Pancreas (tissue), 10 donors: ENCODE measurements around the gene ICAM4. TPM values are rescaled to one million over a fixed set of nuclear protein-coding genes. Genes with fewer than 3 reads are reported as not detected.
A peak's percentile ranks its signal among the peaks of the same experiment; 100 is the strongest.

Experiments used
- ATAC-seq, 4 donors: fragments of 200-7000 bp; cut with Tn5 transposase; one replicate each; pipeline versions ENCODE4 v1.8.0 to v1.9.1; 2020; ENCODE audit warnings: mild to moderate bottlenecking in 4 of 4, moderate library complexity in 4 of 4
- DNase-seq, 6 donors: peaks; one replicate each; pipeline ENCODE4 v3.0.0-alpha.2; 2020
- FAIRE-seq: peaks from 2 replicates; lab custom pipeline; 2012; peaks lifted over from hg19 to GRCh38; lab: Jason Lieb, UNC
- H3K27ac ChIP-seq, 4 donors: fragments of 200-600 bp; sonication (generic); 1 replicate in 3 of 4; 2 replicates in 1 of 4; pipeline versions ENCODE4 v1.5.0 to v1.8.0; 2020
- H3K27me3 ChIP-seq, 4 donors: fragments of 200-600 bp; one replicate each; pipeline ENCODE4 v1.8.0; 2021
- H3K36me3 ChIP-seq, 3 donors: fragments of 200-600 bp; sonication (generic) in 1 of 3; one replicate each; pipeline versions ENCODE4 v1.5.0 to v1.8.0; 2020 to 2021
- H3K4me1 ChIP-seq, 3 donors: fragments of 200-600 bp; one replicate each; pipeline ENCODE4 v1.8.0; 2021
- H3K4me3 ChIP-seq, 4 donors: fragments of 200-600 bp; sonication (generic) in 2 of 4; one replicate each; pipeline versions ENCODE4 v1.5.0 to v1.8.0; 2020 to 2021
- H3K9me3 ChIP-seq, 4 donors: fragments of 200-600 bp; one replicate each; pipeline ENCODE4 v1.8.0; 2021
- CTCF ChIP-seq, 4 donors: fragments of 200-600 bp; sonication (generic) in 3 of 4; IDR thresholded peaks; one replicate each; pipeline versions ENCODE4 v1.5.0 to v1.8.0; 2021; ENCODE audit warnings: antibody characterized with exemption in 4 of 4
- WGBS, 2 donors: extraction: QIAGEN DNeasy Blood & Tissue Kit; methylation state at CpG; one replicate each; pipeline ENCODE4 v1.1.7; 2013; 5-methylcytosine and 5-hydroxymethylcytosine counted together
- intact Hi-C, 3 donors: fragments of 100-400 bp; cut with DNase I; formaldehyde crosslinking; loops; one replicate each; pipeline versions ENCODE4 v1.11.1 to v1.14.2; 2022
- polyA plus RNA-seq, 2 donors: library from polyadenylated mRNA; stranded (reverse); fragments of 200-250 nt; gene quantifications; one replicate each; pipeline ENCODE4 v1.2.3, GENCODE V29; 2013
- total RNA-seq, 6 donors: library from RNA; stranded (reverse); fragmentation: NEBNext Ultra II Directional in 4 of 6; extraction: Animal tissue kit (Norgen Biotek cat#: 25700) in 4 of 6; gene quantifications; one replicate each; pipeline versions ENCODE4 v1.2.1 to v1.2.4, GENCODE V29; 2021 to 2023
- donor health status: healthy with polysubstance abuse.
- donor health status: DM: no; HTN: no; CAD: no; lungs with moderate emphysema.
- donor health status: DM: no; HTN: no; CAD: no.
- donor health status: control.
- donor health status: control.
- donor health status: Bipolar disorder and iron deficiency.
- donor health status: DM: yes; HTN: yes; CAD: no.
- donor health status: DM: no; HTN: no; CAD: no.
- donor health status: DM: no; HTN: no; CAD: no.
- donor health status: DM: yes; HTN: yes; CAD: no.

ICAM4 gene
- total and polyA plus RNA-seq, 8 donors = 0.13 to 0.56 (median 0.21) TPM; not detected in 2

- peak overlapping the region; percentile 4 to 52 (median 24) for H3K4me3 ChIP-seq
- intact Hi-C loops = loop anchor here in 2 of 3 donors (5.0 to 10.0 kb wide), 2 partner anchors 117 to 125 kb away; no protein-coding TSS in a partner anchor
- TF ChIP-seq CTCF (IDR thresholded peaks at IDR 0.05) = no peak
- 5% methylated on average over 32 to 37 of the region's 37 CpGs for WGBS, 2 donors
- no peaks in the 10 kb centered on the region for H3K27me3 ChIP-seq
- no peaks in the 10 kb centered on the region for H3K9me3 ChIP-seq
- no peak for FAIRE-seq
- peak in 4 of 6 donors; percentile 39 to 77 (median 72) for DNase-seq
- peak overlapping the region; percentile 31 to 86 (median 57) for H3K27ac ChIP-seq
- H3K4me1 ChIP-seq = peaks cover 0 to 10% (median 6%) of the 10 kb centered on the region in 3 donors
- no peaks in the 10 kb centered on the region for H3K36me3 ChIP-seq
- ATAC-seq = peak; percentile 57 to 73 (median 62)
These were observed 16.6 kb upstream of the ICAM4 start for GRCh38 chr19:10270180-10270615.

GRCh38 chr19:10270616-10271394 is 15.9 kb upstream of the ICAM4 start, which contains the start of gene ICAM1:
Gene ICAM1 (plus strand): TSS chr19:10271120. CDS start chr19:10271160, 40 bp downstream.
- no peak for FAIRE-seq

GRCh38 chr19:10271543-10272086 is 15.1 kb upstream of the ICAM4 start:
- peaks cover 0 to 10% (median 6%) of the 10 kb centered on the region in 3 donors for H3K4me1 ChIP-seq
- intact Hi-C loops = loop anchor here in 2 of 3 donors (5.0 to 10.0 kb wide), 2 partner anchors 116 to 123 kb away; no protein-coding TSS in a partner anchor
- peak in 1 of 6 donors; percentile 40 for DNase-seq
- WGBS, 2 donors = 39% methylated on average over 12 of the region's 12 CpGs
- no peaks in the 10 kb centered on the region for H3K27me3 ChIP-seq
- TF ChIP-seq CTCF (IDR thresholded peaks at IDR 0.05) = no peak
- H3K9me3 ChIP-seq = no peaks in the 10 kb centered on the region
- FAIRE-seq = no peak
- no peaks in the 10 kb centered on the region for H3K36me3 ChIP-seq
- H3K27ac ChIP-seq = peak overlapping the region in 2 of 4 donors; percentile 83 to 86
- peak in 2 of 4 donors; percentile 4 to 32 for ATAC-seq
- peak overlapping the region; percentile 4 to 52 (median 24) for H3K4me3 ChIP-seq

More at GRCh38 chr19:10270616-10271394, 15.9 kb upstream of the ICAM4 start, which contains the start of gene ICAM1:
- 4 to 6% methylated on average over 49 to 51 of the region's 51 CpGs for WGBS, 2 donors
- Histone ChIP-seq H3K9me3 (no peaks in the 10 kb centered on the region), H3K27ac (peak within 1 kb of the TSS; percentile 31 to 86 (median 57)), H3K4me3 (peak within 1 kb of the TSS; percentile 4 to 52 (median 24)), H3K36me3 (no peaks in the 10 kb centered on the region), H3K4me1 (peaks cover 0 to 10% (median 6%) of the 10 kb centered on the region in 3 donors), H3K27me3 (no peaks in the 10 kb centered on the region)
- intact Hi-C loops = loop anchor here in 2 of 3 donors (5.0 to 10.0 kb wide), 2 partner anchors 116 to 124 kb away; no protein-coding TSS in a partner anchor
- no peak for TF ChIP-seq CTCF (IDR thresholded peaks at IDR 0.05)
- DNase-seq (peak; percentile 55 to 82 (median 67)), ATAC-seq (peak; percentile 33 to 80 (median 69))

GRCh38 chr19:10274589-10274988 is 12.2 kb upstream of the ICAM4 start:
- Histone ChIP-seq H3K36me3 (no peaks in the 10 kb centered on the region), H3K27ac (no peak overlapping the region), H3K4me1 (peaks cover 0 to 9% (median 6%) of the 10 kb centered on the region in 3 donors), H3K9me3 (no peaks in the 10 kb centered on the region), H3K4me3 (no peak overlapping the region), H3K27me3 (no peaks in the 10 kb centered on the region)
- no peak for TF ChIP-seq CTCF (IDR thresholded peaks at IDR 0.05)
- no peak for DNase-seq
- no peak for ATAC-seq
- no peak for FAIRE-seq
- WGBS, 2 donors = 59 to 72% methylated on average over 10 of the region's 10 CpGs
- intact Hi-C loops = loop anchor here in 2 of 3 donors (5.0 to 10.0 kb wide), 2 partner anchors 113 to 120 kb away; no protein-coding TSS in a partner anchor
